HCT116 (cell line): ENCODE results near the gene HEBP1. TPM values are rescaled to one million over a fixed set of nuclear protein-coding genes. Genes with fewer than 3 reads are reported as not detected.

Experiments used
- ATAC-seq: fragments of 200-7000 bp; cut with Tn5 transposase; 2 replicates; pipeline ENCODE4 v1.9.1; 2020; ENCODE audit warnings: mild to moderate bottlenecking, moderate library complexity
- BruUV-seq: library from RNA; stranded (reverse); fragments of 400-500 nt; replicated peaks from 2 replicates; lab custom pipeline; 2021; lab: Mats Ljungman, UMichigan
- CTCF ChIA-PET: fragments of 300-600 bp; sonication (Branson Sonifier 250); formaldehyde crosslinking; loops from one replicate; lab custom pipeline; 2021; ENCODE audit warnings: antibody characterized with exemption; lab: Charles Lee
- POLR2A ChIA-PET: fragments of 300-600, 350-600 bp; sonication (Branson Sonifier 250); formaldehyde crosslinking; loops from one replicate; lab custom pipeline; 2021; ENCODE audit warnings: antibody characterized with exemption; lab: Charles Lee
- RAD21 ChIA-PET, 2 experiments: fragments of 300-600 bp; sonication (Branson Sonifier 250); formaldehyde crosslinking; loops; one replicate each; lab custom pipeline; 2023; ENCODE audit warnings: low total read pairs in 2 of 2; ENCODE audit not compliant: uncharacterized antibody in 2 of 2, unreplicated experiment in 2 of 2, low non-redundant PET in 1 of 2; lab: Charles Lee
- DNase-seq: peaks from one replicate; pipeline ENCODE4 v3.0.0-alpha.2; 2010; ENCODE audit warnings: low read depth, low spot score
- H2AFZ ChIP-seq: fragments of 200-600 bp; shearing (Covaris generic), sonication (generic); 2 replicates; pipeline ENCODE4 v1.6.1; 2017; ENCODE audit warnings: low read depth, mixed run types, mixed read lengths, antibody characterized with exemption, low read length; ENCODE audit not compliant: poor library complexity, severe bottlenecking
- H3K27ac ChIP-seq: 2 replicates; pipeline ENCODE4 v1.5.1; 2012; ENCODE audit warnings: low read depth, low read length
- H3K27me3 ChIP-seq: fragments of 200-600 bp; sonication (generic); 2 replicates; pipeline ENCODE4 v1.6.1; 2016; ENCODE audit warnings: mixed run types, low read length, mixed read lengths; ENCODE audit not compliant: insufficient read depth
- H3K36me3 ChIP-seq, 2 experiments: fragments of 200-500 bp in 1 of 2; fragments of 200-600 bp in 1 of 2; sonication (Bioruptor generic) in 1 of 2; sonication (generic) in 1 of 2; 2 replicates each; pipeline versions ENCODE4 v1.5.1 to v1.6.1; 2014 to 2016; ENCODE audit warnings: low read length in 2 of 2, inconsistent platforms in 1 of 2, mixed read lengths in 1 of 2, mixed run types in 1 of 2; ENCODE audit not compliant: insufficient read depth in 2 of 2, control insufficient read depth in 1 of 2
- H3K4me1 ChIP-seq, 2 experiments: fragments of 200-600 bp in 1 of 2; sonication (generic) in 1 of 2; 2 replicates each; pipeline versions ENCODE4 v1.5.1 to v1.6.1; 2012 to 2017; ENCODE audit warnings: low read length in 2 of 2, inconsistent platforms in 1 of 2, mild to moderate bottlenecking in 1 of 2, mixed read lengths in 1 of 2, mixed run types in 1 of 2, moderate library complexity in 1 of 2; ENCODE audit not compliant: insufficient read depth in 2 of 2, control insufficient read depth in 1 of 2
- H3K4me2 ChIP-seq: fragments of 200-600 bp; sonication (generic); 2 replicates; pipeline ENCODE4 v1.6.1; 2017; ENCODE audit warnings: mixed run types, low read length, mixed read lengths
- H3K4me3 ChIP-seq, 2 experiments: fragments of 200-600 bp in 1 of 2; sonication (generic) in 1 of 2; replicated peaks in 1 of 2; 2 replicates each; pipeline ENCODE4 v1.5.1; 2011 to 2016; ENCODE audit warnings: low read length in 2 of 2, control low read depth in 1 of 2, low read depth in 1 of 2, mild to moderate bottlenecking in 1 of 2, mixed read lengths in 1 of 2, mixed run types in 1 of 2
- H3K79me2 ChIP-seq: fragments of 200-600 bp; sonication (generic); 2 replicates; pipeline ENCODE4 v1.6.1; 2017; ENCODE audit warnings: mild to moderate bottlenecking, mixed run types, low read length, moderate library complexity, mixed read lengths; ENCODE audit not compliant: insufficient read depth
- H3K9ac ChIP-seq: fragments of 200-600 bp; sonication (generic); 2 replicates; pipeline ENCODE4 v1.6.1; 2016; ENCODE audit warnings: low read length, mixed read lengths
- H3K9me2 ChIP-seq: fragments of 200-600 bp; sonication (generic), shearing (Covaris generic); 2 replicates; pipeline ENCODE4 v1.6.1; 2017; ENCODE audit warnings: mixed run types, mild to moderate bottlenecking, moderate library complexity; ENCODE audit not compliant: insufficient read depth
- H3K9me3 ChIP-seq, 2 experiments: fragments of 200-500 bp in 1 of 2; fragments of 200-600 bp in 1 of 2; sonication (Bioruptor generic) in 1 of 2; sonication (generic) in 1 of 2; 2 replicates each; pipeline ENCODE4 v1.6.1; 2014 to 2017; ENCODE audit warnings: low read length in 2 of 2, mixed read lengths in 2 of 2, inconsistent platforms in 1 of 2, low read depth in 1 of 2, mild to moderate bottlenecking in 1 of 2, mixed run types in 1 of 2, moderate library complexity in 1 of 2; ENCODE audit not compliant: control insufficient read depth in 1 of 2, insufficient read depth in 1 of 2
- H4K20me1 ChIP-seq: fragments of 200-600 bp; sonication (generic), shearing (Covaris generic); 2 replicates; pipeline ENCODE4 v1.6.1; 2017; ENCODE audit warnings: mixed run types, mild to moderate bottlenecking, moderate library complexity; ENCODE audit not compliant: insufficient read depth
- ATF3 ChIP-seq: IDR thresholded peaks from 2 replicates; pipeline ENCODE4 v1.6.1; 2012
- CBX3 ChIP-seq: IDR thresholded peaks from 2 replicates; pipeline ENCODE4 v1.6.1; 2012; ENCODE audit warnings: low read depth
- CEBPB ChIP-seq: IDR thresholded peaks from 2 replicates; pipeline ENCODE4 v1.6.1; 2012; ENCODE audit warnings: low read depth
- CTCF ChIP-seq, 3 experiments: fragments of 200-600 bp in 1 of 3; sonication (generic) in 1 of 3; IDR thresholded peaks in 2 of 3; conservative IDR thresholded peaks in 1 of 3; 2 replicates each; pipeline ENCODE4 v1.5.1; 2012 to 2017; ENCODE audit warnings: low read depth in 2 of 3, low read length in 2 of 3, antibody characterized with exemption in 1 of 3, borderline replicate concordance in 1 of 3, control low read depth in 1 of 3, mild to moderate bottlenecking in 1 of 3, mixed read lengths in 1 of 3, mixed run types in 1 of 3, moderate library complexity in 1 of 3; ENCODE audit not compliant: insufficient read depth in 1 of 3
- EZH2phosphoT487 ChIP-seq: fragments of 200-600 bp; IDR thresholded peaks from 2 replicates; pipeline ENCODE4 v1.6.1; 2018; ENCODE audit warnings: antibody characterized with exemption, borderline replicate concordance
- FOSL1 ChIP-seq: IDR thresholded peaks from 2 replicates; pipeline ENCODE4 v1.6.1; 2012; ENCODE audit warnings: low read depth
- JUND ChIP-seq: IDR thresholded peaks from 2 replicates; pipeline ENCODE4 v1.6.1; 2012
- POLR2A ChIP-seq: IDR thresholded peaks from 2 replicates; pipeline ENCODE4 v1.7.0; 2011; ENCODE audit warnings: borderline replicate concordance; ENCODE audit not compliant: insufficient read depth, insufficient read length; ENCODE audit errors: extremely low read depth
- POLR2AphosphoS5 ChIP-seq: IDR thresholded peaks from 2 replicates; pipeline ENCODE4 v1.6.1; 2011; ENCODE audit warnings: mild to moderate bottlenecking, low read depth, low read length, moderate library complexity
- RAD21 ChIP-seq: IDR thresholded peaks from 2 replicates; pipeline ENCODE4 v1.6.1; 2012; ENCODE audit warnings: low read depth, mild to moderate bottlenecking
- REST ChIP-seq: IDR thresholded peaks from 2 replicates; pipeline ENCODE4 v1.6.1; 2012; ENCODE audit warnings: low read depth
- SP1 ChIP-seq: IDR thresholded peaks from 2 replicates; pipeline ENCODE4 v1.6.1; 2012; ENCODE audit warnings: low read depth
- SRF ChIP-seq: IDR thresholded peaks from 2 replicates; pipeline ENCODE4 v1.6.1; 2012; ENCODE audit warnings: low read depth
- ZFX ChIP-seq: fragments of 450-650 bp; IDR thresholded peaks from 2 replicates; pipeline ENCODE4 v1.6.1; 2017
- intact Hi-C: fragments of 100-400 bp; cut with micrococcal nuclease; formaldehyde crosslinking; loops from 2 replicates; pipeline ENCODE4 v1.10.0; 2022
- total RNA-seq: library from RNA; stranded (reverse); gene quantifications from one replicate; pipeline ENCODE4 v1.2.1, GENCODE V29; 2021; ENCODE audit not compliant: unreplicated experiment

HEBP1 gene
- total RNA-seq, 1 experiment from 2014 or later = 41.0 TPM

- Histone ChIP-seq H2AFZ (no peak overlapping the region), H3K27me3 (no peaks in the 10 kb centered on the region), H3K36me3 (peaks cover 15 to 16% of the 10 kb centered on the region in 2 experiments; a peak in 3 of 4 replicates), H3K79me2 (no peaks in the 10 kb centered on the region), H3K9ac (no peak overlapping the region), H3K4me3 (no peak overlapping the region), H3K4me1 (no peaks in the 10 kb centered on the region), H3K9me3 (no peaks in the 10 kb centered on the region), H3K4me2 (no peak overlapping the region), H3K9me2 (no peaks in the 10 kb centered on the region), H4K20me1 (no peaks in the 10 kb centered on the region), H3K27ac (no peak overlapping the region)
- RAD21 ChIA-PET = interaction anchor here (0.6 to 1.1 kb wide), 3 partner anchors 226 to 249 kb away, joined by 3 to 6 read pairs (median 5); no protein-coding TSS in a partner anchor
- no peak for TF ChIP-seq JUND
- peak; percentile 37 to 76 (median 73); a peak in 5 of 6 replicates for TF ChIP-seq CTCF (IDR thresholded peaks at IDR 0.05 in 2 of 3, conservative IDR thresholded peaks at IDR 0.05 in 1 of 3; ENCODE audit: borderline replicate concordance in 1 of 3, insufficient read depth in 1 of 3, low read depth in 2 of 3, low read length in 2 of 3)
- peak; percentile 56 for TF ChIP-seq RAD21
- peak; percentile 88 for ATAC-seq
- CTCF ChIA-PET = interaction anchor here (0.8 to 2.2 kb wide), 16 partner anchors 9 to 1181 kb away, joined by 3 to 16 read pairs (median 4); no protein-coding TSS in a partner anchor
- POLR2A ChIA-PET = no interaction called here
- no TSS peak for BruUV-seq
- DNase-seq = peak; percentile 13
- intact Hi-C loops = loop anchor here (2.0 to 10.0 kb wide), 2 partner anchors 171 to 225 kb away; partner anchors contain the start of gene DDX47
Measured at GRCh38 chr12:12985817-12986408, 14.2 kb downstream of the HEBP1 start.

- Histone ChIP-seq H3K4me1 (no peaks in the 10 kb centered on the region), H3K27me3 (no peaks in the 10 kb centered on the region), H3K27ac (no peak overlapping the region), H3K4me2 (no peak overlapping the region), H3K9me2 (no peaks in the 10 kb centered on the region), H2AFZ (no peak overlapping the region), H4K20me1 (no peaks in the 10 kb centered on the region), H3K4me3 (no peak overlapping the region), H3K9me3 (no peaks in the 10 kb centered on the region), H3K79me2 (no peaks in the 10 kb centered on the region), H3K36me3 (peaks cover 15 to 16% of the 10 kb centered on the region in 2 experiments; a peak in 3 of 4 replicates), H3K9ac (no peak overlapping the region)
- BruUV-seq = no TSS peak
- no peak for DNase-seq
- POLR2A ChIA-PET = no interaction called here
- RAD21 ChIA-PET = interaction anchor here (0.6 to 1.4 kb wide), 2 partner anchors 55 to 228 kb away, joined by 3 read pairs; no protein-coding TSS in a partner anchor
- no peak for ATAC-seq
- intact Hi-C loops = loop anchor here (10.0 kb wide), 1 partner anchor 169 kb away; the partner anchor contains the start of gene DDX47
- CTCF ChIA-PET = interaction anchor here (0.8 to 1.6 kb wide), 11 partner anchors 8 to 228 kb away, joined by 3 to 5 read pairs (median 4); partner anchors contain the start of gene DDX47
- TF ChIP-seq SRF (no peak), FOSL1 (no peak), CBX3 (no peak), RAD21 (no peak), CEBPB (no peak), ZFX (no peak), REST (no peak), SP1 (no peak), POLR2AphosphoS5 (no peak), ATF3 (no peak), POLR2A (no peak), JUND (no peak), EZH2phosphoT487 (no peak)
Measured at GRCh38 chr12:12984149-12984548, 15.9 kb downstream of the HEBP1 start.
